Neural progenitor cell (in vitro differentiated cells): ENCODE data around the gene MARCO. TPM values are rescaled to one million over a fixed set of nuclear protein-coding genes. Genes with fewer than 3 reads are reported as not detected.

Source experiments
- total RNA-seq: library from RNA; depleted of rRNA; stranded (reverse); fragments of >200 nt; gene quantifications from 2 replicates; pipeline ENCODE4 v1.2.3, GENCODE V29; 2015; ENCODE audit warnings: low replicate concordance

Gene MARCO
- total RNA-seq, 1 donor from 2014 or later = not detected

Other genes with a start within 250 kb of the MARCO start
- not detected in 2 replicates for gene EN1, start 94.5 kb upstream of the MARCO start, total RNA-seq
- not detected in 2 replicates for gene C1QL2, start 216.6 kb downstream of the MARCO start, total RNA-seq